ENCODE data around the gene STXBP1. TPM values are rescaled to one million over a fixed set of nuclear protein-coding genes. Genes with fewer than 3 reads are reported as not detected.

STXBP1 gene
- total and polyA plus RNA-seq, 2 experiments from 2014 or later, result 48.6 to 50.4 TPM

GRCh38 chr9:127633216-127633862, 21.3 kb downstream of the STXBP1 start:
- H3K4me3 ChIP-seq, result no peak overlapping the region
- no peak for TF ChIP-seq JUNB (IDR thresholded peaks at IDR 0.05; ENCODE audit: unreplicated experiment)
- no peak for TF ChIP-seq EZH2phosphoT487 (IDR thresholded peaks at IDR 0.05; ENCODE audit: unreplicated experiment)
- no peak for TF ChIP-seq STAT1 (IDR thresholded peaks at IDR 0.05; ENCODE audit: unreplicated experiment)
- no peak for TF ChIP-seq ZNF114 (CRISPR knock-in tag; IDR thresholded peaks at IDR 0.05)
- TF ChIP-seq, protein P1, sequence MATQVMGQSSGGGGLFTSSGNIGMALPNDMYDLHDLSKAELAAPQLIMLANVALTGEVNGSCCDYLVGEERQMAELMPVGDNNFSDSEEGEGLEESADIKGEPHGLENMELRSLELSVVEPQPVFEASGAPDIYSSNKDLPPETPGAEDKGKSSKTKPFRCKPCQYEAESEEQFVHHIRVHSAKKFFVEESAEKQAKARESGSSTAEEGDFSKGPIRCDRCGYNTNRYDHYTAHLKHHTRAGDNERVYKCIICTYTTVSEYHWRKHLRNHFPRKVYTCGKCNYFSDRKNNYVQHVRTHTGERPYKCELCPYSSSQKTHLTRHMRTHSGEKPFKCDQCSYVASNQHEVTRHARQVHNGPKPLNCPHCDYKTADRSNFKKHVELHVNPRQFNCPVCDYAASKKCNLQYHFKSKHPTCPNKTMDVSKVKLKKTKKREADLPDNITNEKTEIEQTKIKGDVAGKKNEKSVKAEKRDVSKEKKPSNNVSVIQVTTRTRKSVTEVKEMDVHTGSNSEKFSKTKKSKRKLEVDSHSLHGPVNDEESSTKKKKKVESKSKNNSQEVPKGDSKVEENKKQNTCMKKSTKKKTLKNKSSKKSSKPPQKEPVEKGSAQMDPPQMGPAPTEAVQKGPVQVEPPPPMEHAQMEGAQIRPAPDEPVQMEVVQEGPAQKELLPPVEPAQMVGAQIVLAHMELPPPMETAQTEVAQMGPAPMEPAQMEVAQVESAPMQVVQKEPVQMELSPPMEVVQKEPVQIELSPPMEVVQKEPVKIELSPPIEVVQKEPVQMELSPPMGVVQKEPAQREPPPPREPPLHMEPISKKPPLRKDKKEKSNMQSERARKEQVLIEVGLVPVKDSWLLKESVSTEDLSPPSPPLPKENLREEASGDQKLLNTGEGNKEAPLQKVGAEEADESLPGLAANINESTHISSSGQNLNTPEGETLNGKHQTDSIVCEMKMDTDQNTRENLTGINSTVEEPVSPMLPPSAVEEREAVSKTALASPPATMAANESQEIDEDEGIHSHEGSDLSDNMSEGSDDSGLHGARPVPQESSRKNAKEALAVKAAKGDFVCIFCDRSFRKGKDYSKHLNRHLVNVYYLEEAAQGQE (IDR thresholded peaks at IDR 0.05; ENCODE audit: unreplicated experiment), result no peak
- TF ChIP-seq ZNF331 (CRISPR knock-in tag; IDR thresholded peaks at IDR 0.05; ENCODE audit: low read depth), result no peak
- H3K4me1 ChIP-seq (ENCODE audit: insufficient read depth), result peaks cover 33% of the 10 kb centered on the region
- H3K4me2 ChIP-seq, result peak overlapping the region; percentile 58
- H3K4me3 Mint-ChIP-seq, result no peak overlapping the region; the same call in 2 of the 3 replicates
- H3F3A ChIP-seq (replicated peaks; ENCODE audit: low read depth), result 0 out of 2 replicates have a peak, but pooled peaks cover 5% of the 10 kb centered on the region
- no peak overlapping the region for H2AFZ ChIP-seq
- H3K27me3 ChIP-seq (ENCODE audit: insufficient read depth), result no peaks in the 10 kb centered on the region
- peaks cover 40% of the 10 kb centered on the region for H3K79me2 ChIP-seq (replicated peaks; ENCODE audit: insufficient read depth)
- no peaks in the 10 kb centered on the region for H3K36me3 Mint-ChIP-seq (ENCODE audit: low read depth)
- H3K4me1 Mint-ChIP-seq, result peaks cover 40% of the 10 kb centered on the region
- H3K27ac ChIP-seq (ENCODE audit: low read depth), result peak overlapping the region; percentile 66
- H3K36me3 ChIP-seq (ENCODE audit: insufficient read depth), result no peaks in the 10 kb centered on the region
- ATAC-seq (no peak), DNase-seq (ENCODE audit: low spot score) (no peak)
- H3K27me3 Mint-ChIP-seq (ENCODE audit: insufficient read depth, low read depth, poor library complexity), result peaks cover 12% of the 10 kb centered on the region
- no peaks in the 10 kb centered on the region; the same call in 1 of the 2 replicates for H4K20me1 ChIP-seq (replicated peaks; ENCODE audit: insufficient read depth)
- 0 out of 2 replicates have a peak overlapping the region, but pooled peaks have one; percentile 19 for H3K27ac Mint-ChIP-seq
- no peaks in the 10 kb centered on the region for H3K9me2 ChIP-seq (ENCODE audit: insufficient read depth)
- no peaks in the 10 kb centered on the region for H3K9me3 Mint-ChIP-seq

GRCh38 chr9:127634021-127634420, 21.9 kb downstream of the STXBP1 start:
- Histone ChIP-seq H4K20me1 (replicated peaks; ENCODE audit: insufficient read depth) (no peaks in the 10 kb centered on the region; the same call in 1 of the 2 replicates), H3K9me2 (ENCODE audit: insufficient read depth) (no peaks in the 10 kb centered on the region), H2AFZ (no peak overlapping the region), H3K4me1 (ENCODE audit: insufficient read depth) (peaks cover 29% of the 10 kb centered on the region), H3F3A (replicated peaks; ENCODE audit: low read depth) (0 out of 2 replicates have a peak, but pooled peaks cover 5% of the 10 kb centered on the region), H3K27me3 (ENCODE audit: insufficient read depth) (no peaks in the 10 kb centered on the region), H3K4me2 (peak overlapping the region; percentile 58), H3K79me2 (replicated peaks; ENCODE audit: insufficient read depth) (peaks cover 46% of the 10 kb centered on the region), H3K4me3 (no peak overlapping the region), H3K27ac (ENCODE audit: low read depth) (peak overlapping the region; percentile 40), H3K36me3 (ENCODE audit: insufficient read depth) (no peaks in the 10 kb centered on the region)
- TF ChIP-seq, protein P2, sequence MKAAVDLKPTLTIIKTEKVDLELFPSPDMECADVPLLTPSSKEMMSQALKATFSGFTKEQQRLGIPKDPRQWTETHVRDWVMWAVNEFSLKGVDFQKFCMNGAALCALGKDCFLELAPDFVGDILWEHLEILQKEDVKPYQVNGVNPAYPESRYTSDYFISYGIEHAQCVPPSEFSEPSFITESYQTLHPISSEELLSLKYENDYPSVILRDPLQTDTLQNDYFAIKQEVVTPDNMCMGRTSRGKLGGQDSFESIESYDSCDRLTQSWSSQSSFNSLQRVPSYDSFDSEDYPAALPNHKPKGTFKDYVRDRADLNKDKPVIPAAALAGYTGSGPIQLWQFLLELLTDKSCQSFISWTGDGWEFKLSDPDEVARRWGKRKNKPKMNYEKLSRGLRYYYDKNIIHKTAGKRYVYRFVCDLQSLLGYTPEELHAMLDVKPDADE (IDR thresholded peaks at IDR 0.05), result peak; percentile 64; the same call in 1 of the 2 replicates
- no peak for TF ChIP-seq ZNF114 (CRISPR knock-in tag; IDR thresholded peaks at IDR 0.05)
- no peaks in the 10 kb centered on the region for H3K9me3 Mint-ChIP-seq
- no peaks in the 10 kb centered on the region for H3K36me3 Mint-ChIP-seq (ENCODE audit: low read depth)
- ATAC-seq (peak; percentile 30), DNase-seq (ENCODE audit: low spot score) (peak; percentile 64)
- no peak overlapping the region for H3K27ac Mint-ChIP-seq
- peaks cover 35% of the 10 kb centered on the region for H3K4me1 Mint-ChIP-seq
- H3K27me3 Mint-ChIP-seq (ENCODE audit: insufficient read depth, low read depth, poor library complexity), result peaks cover 13% of the 10 kb centered on the region
- no peak overlapping the region for H3K4me3 Mint-ChIP-seq

Measured in GM23338 (cell line).